Measurements from ENCODE around the gene SYNE2. TPM values are rescaled to one million over a fixed set of nuclear protein-coding genes. Genes with fewer than 3 reads are reported as not detected.
A peak's percentile ranks its signal among the peaks of the same experiment; 100 is the strongest.

Gene SYNE2
- total RNA-seq, 1 experiment from 2014 or later: 94.2 TPM

- Histone ChIP-seq H3K4me1 (replicated peaks; ENCODE audit: insufficient read depth) (peaks cover 13% of the 10 kb centered on the region), H3K27me3 (ENCODE audit: insufficient read depth, low read depth) (no peaks in the 10 kb centered on the region), H3K27ac (no peak overlapping the region), H3K9me3 (ENCODE audit: insufficient read depth, low read depth) (no peaks in the 10 kb centered on the region), H3F3A (ENCODE audit: insufficient read depth, low read depth) (no peaks in the 10 kb centered on the region), H3K36me3 (ENCODE audit: low read depth) (no peaks in the 10 kb centered on the region), H3K4me2 (no peak overlapping the region), H3K4me3 (no peak overlapping the region), H3K9me2 (ENCODE audit: insufficient read depth) (no peaks in the 10 kb centered on the region), H3K79me2 (ENCODE audit: low read depth) (no peaks in the 10 kb centered on the region), H2AFZ (no peak overlapping the region), H4K20me1 (ENCODE audit: insufficient read depth) (no peaks in the 10 kb centered on the region)
- TF ChIP-seq EZH2 (IDR thresholded peaks at IDR 0.05; ENCODE audit: low read depth) (no peak), CTCF (conservative IDR thresholded peaks at IDR 0.05) (no peak)
- CTCF ChIA-PET: no interaction called here
- DNase-seq: peak in 1 of 2 experiments; percentile 42
- POLR2A ChIA-PET (ENCODE audit: unreplicated experiment): no interaction called here
- BruUV-seq (replicated peaks): no TSS peak
- intact Hi-C loops (cut with micrococcal nuclease; ENCODE audit: unreplicated experiment): no loop called here
Observed at GRCh38 chr14:64191756-64192155, 339.0 kb downstream of the SYNE2 start.

DNA sequence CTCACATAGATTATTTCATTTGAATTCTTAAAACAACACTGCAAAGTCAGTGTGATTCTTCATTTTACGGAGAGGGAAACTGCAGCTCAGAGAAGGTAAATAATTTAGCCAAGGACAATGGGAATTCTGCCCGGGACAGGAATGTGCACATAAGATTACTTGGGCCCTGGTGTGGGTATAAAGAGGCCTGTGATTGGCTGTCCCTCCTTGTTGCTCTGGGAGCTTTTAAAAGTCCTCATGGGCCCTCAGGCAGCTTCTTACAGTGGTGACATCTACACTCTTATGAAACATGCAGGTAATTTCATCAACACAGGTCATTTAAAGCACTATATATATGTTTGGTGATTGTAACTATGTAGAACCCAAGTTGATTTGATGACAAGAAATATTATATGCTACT, 341.0 kb downstream of the SYNE2 start:
- no peaks in the 10 kb centered on the region for H3K27me3 ChIP-seq (ENCODE audit: insufficient read depth, low read depth)
- intact Hi-C loops (cut with micrococcal nuclease; ENCODE audit: unreplicated experiment): no loop called here
- ChIA-PET POLR2A (ENCODE audit: unreplicated experiment) (no interaction called here), CTCF (no interaction called here)
- no peak overlapping the region for H3K4me2 ChIP-seq
- no peaks in the 10 kb centered on the region for H3K36me3 ChIP-seq (ENCODE audit: low read depth)
- H4K20me1 ChIP-seq (ENCODE audit: insufficient read depth): no peaks in the 10 kb centered on the region
- peaks cover 13% of the 10 kb centered on the region for H3K4me1 ChIP-seq (replicated peaks; ENCODE audit: insufficient read depth)
- H3F3A ChIP-seq (ENCODE audit: insufficient read depth, low read depth): no peaks in the 10 kb centered on the region
- no peaks in the 10 kb centered on the region for H3K79me2 ChIP-seq (ENCODE audit: low read depth)
- no peaks in the 10 kb centered on the region for H3K9me3 ChIP-seq (ENCODE audit: insufficient read depth, low read depth)
- DNase-seq: no peak
- TF ChIP-seq EZH2 (IDR thresholded peaks at IDR 0.05; ENCODE audit: low read depth): no peak
- TF ChIP-seq CTCF (conservative IDR thresholded peaks at IDR 0.05): no peak
- H3K27ac ChIP-seq: 0 out of 2 replicates have a peak overlapping the region, but pooled peaks have one; percentile 7
- H3K4me3 ChIP-seq: no peak overlapping the region
- no peaks in the 10 kb centered on the region for H3K9me2 ChIP-seq (ENCODE audit: insufficient read depth)
- no peak overlapping the region for H2AFZ ChIP-seq
- no TSS peak for BruUV-seq (replicated peaks)

DNA sequence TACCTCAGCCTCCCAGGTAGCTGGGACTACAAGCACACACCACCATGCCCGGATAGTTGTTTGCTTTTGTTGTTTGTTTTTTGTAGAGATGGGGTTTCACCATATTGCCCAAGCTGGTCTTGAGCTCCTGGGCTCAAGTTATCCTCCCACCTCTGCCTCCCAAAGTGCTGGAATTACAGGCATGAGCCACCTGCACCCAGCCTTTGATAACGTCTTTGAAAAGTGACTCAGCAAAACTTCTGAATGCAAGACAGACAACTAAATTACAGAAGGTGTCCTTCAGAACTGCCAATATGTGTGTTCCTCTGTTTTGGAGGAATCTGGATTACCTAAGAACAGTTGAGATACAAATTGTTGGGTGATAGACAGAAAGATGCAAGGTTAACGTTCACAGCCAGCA, 341.6 kb downstream of the SYNE2 start:
- intact Hi-C loops (cut with micrococcal nuclease; ENCODE audit: unreplicated experiment): no loop called here
- POLR2A ChIA-PET (ENCODE audit: unreplicated experiment): no interaction called here
- H4K20me1 ChIP-seq (ENCODE audit: insufficient read depth): no peaks in the 10 kb centered on the region

More for the DNA sequence above, 341.6 kb downstream of the SYNE2 start:
- BruUV-seq (replicated peaks): no TSS peak
- H2AFZ ChIP-seq: peak overlapping the region; percentile 22
- CTCF ChIA-PET: no interaction called here
- no peak for TF ChIP-seq CTCF (conservative IDR thresholded peaks at IDR 0.05)
- TF ChIP-seq EZH2 (IDR thresholded peaks at IDR 0.05; ENCODE audit: low read depth): no peak
- 0 out of 2 replicates have a peak overlapping the region, but pooled peaks have one; percentile 2 for H3K4me2 ChIP-seq
- H3K27ac ChIP-seq: no peak overlapping the region
- H3K4me3 ChIP-seq: no peak overlapping the region
- H3F3A ChIP-seq (ENCODE audit: insufficient read depth, low read depth): no peaks in the 10 kb centered on the region
- peaks cover 13% of the 10 kb centered on the region for H3K4me1 ChIP-seq (replicated peaks; ENCODE audit: insufficient read depth)
- H3K9me3 ChIP-seq (ENCODE audit: insufficient read depth, low read depth): no peaks in the 10 kb centered on the region
- H3K27me3 ChIP-seq (ENCODE audit: insufficient read depth, low read depth): no peaks in the 10 kb centered on the region
- H3K79me2 ChIP-seq (ENCODE audit: low read depth): no peaks in the 10 kb centered on the region
- H3K9me2 ChIP-seq (ENCODE audit: insufficient read depth): no peaks in the 10 kb centered on the region
- no peak for DNase-seq
- no peaks in the 10 kb centered on the region for H3K36me3 ChIP-seq (ENCODE audit: low read depth)

All from PC-9 (cell line).